ENCODE data around the gene SDC3. TPM values are rescaled to one million over a fixed set of nuclear protein-coding genes. Genes with fewer than 3 reads are reported as not detected.

The SDC3 gene
- total RNA-seq, 1 donor from 2014 or later, result 53.4 TPM

- DNase-seq (ENCODE audit: low spot score), result peak; percentile 53
These were observed 20.8 kb upstream of the SDC3 start for GRCh38 chr1:30929135-30929889.

- peak; percentile 30 for DNase-seq (ENCODE audit: low spot score)
These were observed 20.2 kb upstream of the SDC3 start for GRCh38 chr1:30928789-30929134.

GRCh38 chr1:30928171-30928570 lies 19.6 kb upstream of the SDC3 start:
- peak; percentile 37 for DNase-seq (ENCODE audit: low spot score)

GRCh38 chr1:30927448-30927847 lies 18.9 kb upstream of the SDC3 start:
- DNase-seq (ENCODE audit: low spot score), result no peak

GRCh38 chr1:30923597-30923996 lies 15.0 kb upstream of the SDC3 start:
- no peak for DNase-seq (ENCODE audit: low spot score)

GRCh38 chr1:30920827-30921226 lies 12.3 kb upstream of the SDC3 start:
- DNase-seq (ENCODE audit: low spot score), result no peak

GRCh38 chr1:30919025-30919881 lies 10.7 kb upstream of the SDC3 start:
- peak; percentile 30 for DNase-seq (ENCODE audit: low spot score)

GRCh38 chr1:30916296-30916695 lies 7.7 kb upstream of the SDC3 start:
- peak; percentile 65 for DNase-seq (ENCODE audit: low spot score)

GRCh38 chr1:30915491-30916230 lies 7.1 kb upstream of the SDC3 start:
- DNase-seq (ENCODE audit: low spot score), result peak; percentile 5

GRCh38 chr1:30914931-30915330 lies 6.4 kb upstream of the SDC3 start:
- no peak for DNase-seq (ENCODE audit: low spot score)

- DNase-seq (ENCODE audit: low spot score), result no peak
These were observed 6.0 kb upstream of the SDC3 start for GRCh38 chr1:30914587-30914922.

- DNase-seq (ENCODE audit: low spot score), result no peak
These were observed 4.5 kb upstream of the SDC3 start for GRCh38 chr1:30912913-30913652.

GRCh38 chr1:30912224-30912623 lies 3.7 kb upstream of the SDC3 start:
- no peak for DNase-seq (ENCODE audit: low spot score)

GRCh38 chr1:30911059-30911954 lies 2.7 kb upstream of the SDC3 start:
- no peak for DNase-seq (ENCODE audit: low spot score)

GRCh38 chr1:30909365-30910068 lies 959 bp upstream of the SDC3 start:
- DNase-seq (ENCODE audit: low spot score), result no peak

- DNase-seq (ENCODE audit: low spot score), result no peak
These were observed 252 bp downstream of the SDC3 start for GRCh38 chr1:30908316-30908695.

GRCh38 chr1:30907481-30908315 lies 860 bp downstream of the SDC3 start:
- no peak for DNase-seq (ENCODE audit: low spot score)

GRCh38 chr1:30906631-30907441 lies 1.7 kb downstream of the SDC3 start:
- no peak for DNase-seq (ENCODE audit: low spot score)

Data from mesenteric fat pad (tissue), 1 donor.